A204.1 (cell line): ENCODE measurements around the gene SCAPER.
"Not testable (repeated sequence)": the region's sequence is repeated elsewhere in the genome, so short reads cannot be mapped to it uniquely, and the experiment has no call there.

Experiments
- FAIRE-seq: peaks from 2 replicates; lab custom pipeline; 2012; peaks lifted over from hg19 to GRCh38; lab: Jason Lieb, UNC

Gene SCAPER

DNA sequence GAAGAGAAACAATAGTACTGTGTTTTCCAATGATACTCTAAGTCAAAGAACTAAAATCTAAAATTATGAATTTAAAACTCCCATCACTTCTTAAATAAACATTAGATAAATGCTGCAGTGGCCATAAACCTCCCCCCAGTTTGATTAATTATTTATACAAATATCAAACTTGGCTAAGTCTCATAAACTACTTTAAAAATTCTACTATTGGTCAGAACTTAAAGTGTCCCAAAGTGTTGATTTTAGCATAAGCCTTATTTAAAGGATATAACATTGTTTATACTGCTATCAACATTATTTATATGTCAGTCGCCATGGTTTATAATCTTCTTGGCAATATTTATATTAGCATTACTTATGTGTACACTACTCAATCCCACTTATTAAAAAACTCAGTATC is 132.4 kb downstream of the SCAPER start:
- no peak for FAIRE-seq

- no peak for FAIRE-seq
Observed at GRCh38 chr15:76764004-76764403, 141.1 kb downstream of the SCAPER start.

GRCh38 chr15:76763554-76763953 is 141.6 kb downstream of the SCAPER start:
- FAIRE-seq = no peak

DNA sequence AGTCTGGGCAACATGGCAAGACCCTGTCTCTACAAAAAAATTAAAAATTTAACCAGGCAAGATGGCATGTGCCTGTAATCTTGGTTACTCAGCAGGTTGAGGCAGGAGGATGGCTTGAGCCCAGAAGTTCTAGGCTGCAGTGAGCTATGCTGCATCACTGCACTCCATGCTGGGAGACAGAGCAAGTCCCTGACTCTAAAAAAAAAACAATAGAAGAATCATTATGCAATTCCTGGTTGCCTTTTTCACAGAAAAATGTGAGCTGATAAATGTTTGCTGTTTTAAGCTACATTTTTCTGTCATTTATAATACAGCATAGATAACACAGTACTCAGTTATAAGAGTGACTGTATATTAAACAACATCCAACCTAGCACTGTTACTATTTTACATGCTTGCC is 148.8 kb downstream of the SCAPER start:
- no peak for FAIRE-seq

DNA sequence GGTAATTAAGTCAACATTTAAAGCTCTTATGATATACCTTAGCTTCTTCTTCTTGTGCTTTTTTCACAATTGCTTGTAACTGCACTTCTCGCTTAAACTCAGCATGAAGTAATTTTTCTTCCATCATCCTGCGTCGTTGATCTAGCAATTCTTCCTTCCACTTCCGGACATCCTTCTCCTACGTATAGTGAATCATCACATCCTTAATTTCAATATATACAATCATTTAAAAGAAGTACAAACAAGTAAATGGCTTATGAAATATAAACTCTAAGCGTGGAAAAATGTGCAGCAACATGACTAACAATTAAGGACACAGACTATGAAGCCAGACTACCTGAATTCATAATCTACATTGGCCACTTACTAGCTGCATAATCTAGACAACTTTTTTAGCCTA is 151.4 kb downstream of the SCAPER start:
- FAIRE-seq = no peak

- FAIRE-seq = no peak
Observed at GRCh38 chr15:76753131-76753530, 152.0 kb downstream of the SCAPER start.

DNA sequence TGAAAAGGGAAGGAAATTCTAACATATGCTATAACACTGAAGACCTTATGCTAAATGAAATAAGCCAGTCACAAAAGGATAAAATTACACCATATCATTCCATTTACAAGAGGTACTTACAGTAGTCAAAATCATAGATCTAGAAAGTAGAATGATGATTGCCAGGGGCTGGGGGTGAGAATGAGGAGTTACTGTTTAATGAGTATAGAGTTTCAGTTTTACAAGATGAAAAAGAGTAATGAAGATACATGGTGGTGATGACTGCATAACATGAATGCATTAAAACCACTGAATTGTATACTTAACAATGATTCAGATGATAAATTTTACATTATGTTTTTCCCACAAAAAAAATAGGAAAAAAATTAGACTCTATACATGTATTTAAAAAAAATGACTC is 152.6 kb downstream of the SCAPER start:
- FAIRE-seq = peak; percentile 3

GRCh38 chr15:76737573-76737972 is 167.6 kb downstream of the SCAPER start:
- no peak for FAIRE-seq

GRCh38 chr15:76732321-76732720 is 172.8 kb downstream of the SCAPER start:
- not testable (repeated sequence) for FAIRE-seq

GRCh38 chr15:76730262-76730661 is 174.9 kb downstream of the SCAPER start:
- no peak for FAIRE-seq

- FAIRE-seq = no peak
Observed at GRCh38 chr15:76718863-76719262, 186.3 kb downstream of the SCAPER start.

DNA sequence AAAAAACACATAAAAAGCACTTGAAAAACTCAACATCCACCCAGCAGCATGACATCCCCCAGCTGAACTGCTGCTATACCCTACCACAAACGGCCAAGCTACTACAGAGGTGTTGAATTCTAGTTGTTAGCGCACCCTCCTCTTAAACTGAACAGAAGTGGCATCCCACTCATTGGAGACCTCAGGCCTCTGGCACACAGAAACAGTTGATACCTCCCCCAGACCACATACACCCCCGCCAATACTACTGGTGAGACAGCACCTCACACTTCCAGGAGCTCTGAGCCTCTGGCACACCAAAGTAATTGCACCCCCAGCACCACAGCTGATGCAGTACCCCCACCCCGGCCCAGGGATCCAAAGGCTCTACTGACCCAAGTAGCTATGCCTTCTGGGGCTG is 190.2 kb downstream of the SCAPER start:
- no peak for FAIRE-seq

DNA sequence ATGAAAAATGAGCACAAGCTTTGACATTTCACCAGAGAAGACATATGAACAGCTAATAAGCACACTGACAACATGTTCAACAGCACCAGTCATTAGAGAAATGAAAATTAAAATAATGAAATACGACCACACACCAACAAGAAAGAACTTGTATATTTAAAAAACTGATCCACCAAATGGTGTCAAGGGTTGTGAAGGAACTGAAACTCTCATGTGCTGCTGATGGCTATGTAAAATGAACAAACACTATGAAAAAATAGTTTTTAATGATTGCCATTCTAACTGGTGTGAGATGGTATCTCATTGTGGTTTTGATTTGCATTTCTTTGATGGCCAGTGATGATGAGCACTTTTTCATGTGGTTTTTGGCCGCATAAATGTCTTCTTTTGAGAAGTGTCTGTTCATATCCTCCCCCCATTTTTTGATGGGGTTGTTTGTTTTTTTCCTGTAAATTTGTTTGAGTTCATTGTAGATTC is 193.8 kb downstream of the SCAPER start:
- FAIRE-seq = no peak

- FAIRE-seq = not testable (repeated sequence)
Observed at GRCh38 chr15:76704032-76704431, 201.1 kb downstream of the SCAPER start.

DNA sequence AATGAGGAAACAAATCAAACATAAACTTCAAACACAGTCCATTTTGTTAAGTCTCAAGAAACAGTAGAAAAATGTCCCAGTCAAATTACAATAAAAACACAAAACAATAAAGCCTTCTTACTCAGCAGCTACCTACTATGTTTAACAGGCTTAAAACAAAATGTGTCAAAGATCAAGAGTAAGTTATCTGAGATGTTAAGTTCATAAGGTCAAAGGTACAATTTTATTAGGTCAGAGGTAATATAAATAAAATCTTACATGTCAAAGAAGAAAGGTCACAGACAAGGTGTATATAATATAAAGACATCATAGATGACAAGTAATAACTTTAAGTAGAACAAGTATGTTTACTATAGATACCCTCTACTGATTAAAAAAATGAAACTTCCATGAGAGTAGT is 208.3 kb downstream of the SCAPER start:
- FAIRE-seq = peak; percentile 69

DNA sequence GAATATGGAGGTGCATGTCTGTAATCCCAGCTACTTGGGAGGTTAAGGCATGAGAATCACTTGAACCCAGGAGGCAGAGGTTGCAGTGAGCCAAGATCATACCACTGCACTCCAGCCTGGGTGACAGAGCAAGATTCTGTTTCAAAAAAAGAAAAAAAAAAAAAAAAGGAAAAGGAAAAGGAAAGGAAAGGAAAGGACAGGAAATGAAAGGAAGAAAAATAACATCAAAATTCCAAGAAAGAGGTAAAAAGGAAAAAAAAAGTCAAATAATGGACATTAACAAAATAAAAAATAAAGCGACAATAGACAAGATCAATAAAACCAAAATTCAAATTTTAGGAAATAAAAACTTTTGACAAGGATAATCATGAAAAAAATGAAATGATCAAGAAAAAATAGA is 212.6 kb downstream of the SCAPER start:
- peak; percentile 48 for FAIRE-seq

DNA sequence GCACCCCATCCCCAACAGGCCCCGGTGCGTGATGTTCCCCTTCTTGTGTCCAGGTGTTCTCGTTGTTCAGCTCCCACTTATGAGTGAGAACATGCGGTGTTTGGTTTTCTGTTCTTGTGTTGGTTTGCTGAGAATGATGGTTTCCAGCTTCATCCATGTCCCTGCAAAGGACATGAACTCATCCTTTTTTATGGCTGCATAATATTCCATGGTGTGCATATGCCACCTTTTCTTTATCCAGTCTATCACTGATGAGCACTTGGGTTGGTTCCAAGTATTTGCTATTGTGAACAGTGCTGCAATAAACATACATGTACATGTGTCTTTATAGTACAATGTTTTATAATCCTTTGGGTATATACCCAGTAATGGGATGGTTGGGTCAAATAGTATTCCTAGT is 217.5 kb downstream of the SCAPER start:
- not testable (repeated sequence) for FAIRE-seq

- FAIRE-seq = no peak
Observed at GRCh38 chr15:76684002-76684401, 221.1 kb downstream of the SCAPER start.

DNA sequence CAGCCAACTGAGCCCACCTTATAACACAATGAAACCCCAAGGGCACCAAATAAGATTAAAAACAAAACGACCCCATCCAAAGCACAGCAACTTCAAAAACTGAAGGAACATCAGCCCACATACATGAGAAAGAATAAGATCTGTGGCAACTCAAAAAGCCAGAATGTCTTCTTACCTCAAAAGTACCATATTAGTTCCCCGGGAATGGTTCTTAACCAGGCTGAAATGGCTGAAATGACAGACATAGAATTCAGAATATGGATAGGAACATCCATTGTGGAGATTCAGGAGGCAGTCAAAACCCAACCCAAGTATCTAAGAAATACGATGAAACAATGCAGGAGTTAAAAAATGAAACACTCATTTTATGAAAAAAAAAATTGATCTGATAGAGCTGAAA is 222.3 kb downstream of the SCAPER start:
- no peak for FAIRE-seq

DNA sequence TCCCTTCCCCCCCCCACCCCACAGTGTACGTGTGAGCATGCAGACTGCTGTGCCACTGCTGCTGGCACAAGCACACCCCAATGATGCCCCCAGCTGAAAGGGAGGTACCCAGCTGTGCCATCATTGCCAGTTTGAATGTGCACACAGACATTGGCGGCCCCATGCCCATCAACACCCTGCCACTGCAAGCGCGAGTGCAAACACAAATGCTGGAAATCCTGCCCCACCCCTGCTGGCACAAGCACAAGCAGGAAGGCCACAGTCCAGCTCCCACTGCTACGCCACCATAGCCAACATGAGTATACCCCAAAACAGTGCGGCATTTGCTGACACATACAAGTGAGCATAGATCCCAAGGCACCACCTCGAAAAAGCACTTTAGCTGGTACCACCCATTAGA is 222.9 kb downstream of the SCAPER start:
- FAIRE-seq = no peak

GRCh38 chr15:76678766-76679165 is 226.4 kb downstream of the SCAPER start:
- no peak for FAIRE-seq

DNA sequence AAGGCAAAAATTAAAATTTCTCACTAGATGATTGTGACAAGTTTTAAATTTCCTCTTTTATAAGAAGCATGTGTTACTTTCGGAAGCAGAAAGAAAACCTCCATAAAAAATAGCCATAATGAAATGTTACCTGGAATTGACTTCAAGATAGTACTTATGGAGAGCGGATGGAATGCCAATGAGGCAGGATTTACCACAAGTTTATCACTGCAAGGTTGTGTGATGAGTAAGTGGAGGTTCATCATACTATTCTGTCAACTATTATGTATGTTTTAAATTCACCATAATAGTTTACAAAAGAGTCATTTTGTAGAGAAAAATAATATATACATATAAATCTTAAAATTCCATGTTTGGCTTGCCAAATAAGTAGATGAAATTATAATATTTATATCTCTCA is 230.3 kb downstream of the SCAPER start:
- FAIRE-seq = no peak

DNA sequence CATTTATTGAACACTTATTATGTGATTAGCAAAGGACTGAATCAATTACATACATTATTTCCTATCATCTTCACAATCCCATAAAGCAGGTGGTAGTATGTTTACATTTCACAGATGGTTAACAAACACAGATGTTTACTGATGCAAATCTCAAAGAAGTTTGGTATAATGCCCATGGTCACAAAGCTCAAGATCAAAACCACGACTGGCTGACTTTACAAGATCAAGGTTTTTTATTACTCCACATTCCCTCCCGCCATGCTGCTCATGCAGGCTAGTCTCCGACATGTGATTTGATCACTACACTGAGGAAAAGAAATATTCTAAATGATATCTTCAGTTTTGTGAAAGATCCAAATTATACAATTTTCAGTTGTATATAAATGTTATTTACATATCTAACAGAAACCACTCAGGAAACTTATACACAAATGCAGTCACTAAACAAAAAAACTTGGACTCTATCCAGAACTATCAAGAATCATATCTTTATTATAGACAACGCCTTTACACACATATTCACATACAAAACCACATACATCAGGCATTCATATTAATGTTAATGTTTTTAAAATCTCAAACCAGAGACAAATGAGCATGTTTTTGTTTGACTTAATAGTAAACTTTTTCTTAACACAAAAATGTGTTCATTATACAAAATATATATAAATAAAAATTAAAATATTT is 235.5 kb downstream of the SCAPER start:
- FAIRE-seq = peak; percentile 77

DNA sequence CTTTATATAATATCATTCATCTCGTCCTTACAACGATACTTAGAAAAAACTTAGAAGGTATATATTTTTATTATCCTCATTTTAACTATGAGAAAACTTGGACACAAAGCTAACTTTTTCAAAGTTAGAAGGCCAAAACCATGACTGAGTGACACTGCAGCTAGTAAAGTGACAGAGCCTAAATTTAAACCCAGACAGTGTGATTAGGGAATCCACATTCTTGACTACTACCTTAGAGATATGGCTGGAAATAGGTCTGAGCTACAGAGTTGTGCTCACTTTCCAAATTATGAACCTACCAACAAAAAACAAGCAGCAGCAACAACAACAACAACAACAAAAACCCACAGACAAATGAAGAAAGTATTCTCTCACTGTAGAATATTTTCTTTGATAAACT is 236.2 kb downstream of the SCAPER start:
- no peak for FAIRE-seq
